OCI-LY1 (cell line): ENCODE data around the gene REXO1.
"Not testable (repeated sequence)": the region's sequence is repeated elsewhere in the genome, so short reads cannot be mapped to it uniquely, and the experiment has no call there.

Source experiments
- H2AFZ ChIP-seq: fragments of 200-600 bp; sonication (generic), shearing (Covaris generic); 2 replicates; pipeline ENCODE4 v1.6.0; 2014; ENCODE audit warnings: antibody characterized with exemption, mild to moderate bottlenecking, low read length
- H3F3A ChIP-seq: fragments of 200-600 bp; sonication (generic), shearing (Covaris generic); 2 replicates; pipeline ENCODE4 v1.6.0; 2014; ENCODE audit warnings: mild to moderate bottlenecking, antibody characterized with exemption, low read length, moderate library complexity; ENCODE audit not compliant: insufficient read depth
- H3K27ac ChIP-seq: fragments of 200-600 bp; sonication (generic); 2 replicates; pipeline ENCODE4 v1.5.1; 2014; ENCODE audit warnings: low read length, mixed run types, mild to moderate bottlenecking, low read depth; ENCODE audit not compliant: poor library complexity, severe bottlenecking
- H3K27me3 ChIP-seq: fragments of 200-600 bp; sonication (generic); 2 replicates; pipeline ENCODE4 v1.6.0; 2014; ENCODE audit warnings: antibody characterized with exemption, mild to moderate bottlenecking, low read length, moderate library complexity; ENCODE audit not compliant: insufficient read depth
- H3K36me3 ChIP-seq: fragments of 200-600 bp; sonication (generic); 2 replicates; pipeline ENCODE4 v1.6.1; 2014; ENCODE audit warnings: mild to moderate bottlenecking, antibody characterized with exemption, low read length, moderate library complexity, mixed read lengths; ENCODE audit not compliant: insufficient read depth
- H3K4me1 ChIP-seq: fragments of 200-600 bp; sonication (generic); 2 replicates; pipeline ENCODE4 v1.5.1; 2014; ENCODE audit warnings: mild to moderate bottlenecking, low read length, moderate library complexity; ENCODE audit not compliant: insufficient read depth, severe bottlenecking
- H3K4me2 ChIP-seq: fragments of 200-600 bp; sonication (generic), shearing (Covaris generic); 2 replicates; pipeline ENCODE4 v1.6.1; 2014; ENCODE audit warnings: low read length
- H3K4me3 ChIP-seq: fragments of 200-600 bp; sonication (generic); 2 replicates; pipeline ENCODE4 v1.5.1; 2014; ENCODE audit warnings: low read length, low read depth, mild to moderate bottlenecking, mixed read lengths; ENCODE audit not compliant: poor library complexity, severe bottlenecking
- H3K79me2 ChIP-seq: fragments of 200-600 bp; shearing (Covaris generic); 2 replicates; pipeline ENCODE4 v1.6.1; 2016; ENCODE audit warnings: mixed run types, low read length, mixed read lengths; ENCODE audit not compliant: insufficient read depth
- H3K9ac ChIP-seq: fragments of 200-600 bp; sonication (generic), shearing (Covaris generic); 2 replicates; pipeline ENCODE4 v1.6.1; 2014; ENCODE audit warnings: mild to moderate bottlenecking, low read length, mixed read lengths
- H3K9me2 ChIP-seq: fragments of 200-600 bp; sonication (generic), shearing (Covaris generic); 2 replicates; pipeline ENCODE4 v1.6.1; 2014; ENCODE audit warnings: low read depth, mild to moderate bottlenecking, low read length, mixed read lengths
- H3K9me3 ChIP-seq: fragments of 200-600 bp; shearing (Covaris generic); 2 replicates; pipeline ENCODE4 v1.6.1; 2014; ENCODE audit warnings: low read length, mixed read lengths
- H4K20me1 ChIP-seq: fragments of 200-600 bp; sonication (generic), shearing (Covaris generic); 2 replicates; pipeline ENCODE4 v1.6.0; 2016; ENCODE audit warnings: mild to moderate bottlenecking, low read length; ENCODE audit not compliant: insufficient read depth
- CTCF ChIP-seq: fragments of 200-600 bp; sonication (generic), shearing (Covaris generic); IDR thresholded peaks from 2 replicates; pipeline ENCODE4 v1.5.1; 2017; ENCODE audit warnings: mild to moderate bottlenecking, antibody characterized with exemption, low read length, moderate library complexity, mixed read lengths
- EZH2 ChIP-seq: fragments of 200-600 bp; sonication (generic), shearing (Covaris generic); IDR thresholded peaks from 2 replicates; pipeline ENCODE4 v1.8.0; 2017; ENCODE audit warnings: borderline replicate concordance, mixed run types, mild to moderate bottlenecking, antibody characterized with exemption, low read length, moderate library complexity, mixed read lengths

Gene REXO1

GRCh38 chr19:1882786-1883692 lies 34.8 kb upstream of the REXO1 start:
- H3K4me1 ChIP-seq, result peaks cover 38% of the 10 kb centered on the region
- no peaks in the 10 kb centered on the region for H3K27me3 ChIP-seq

DNA sequence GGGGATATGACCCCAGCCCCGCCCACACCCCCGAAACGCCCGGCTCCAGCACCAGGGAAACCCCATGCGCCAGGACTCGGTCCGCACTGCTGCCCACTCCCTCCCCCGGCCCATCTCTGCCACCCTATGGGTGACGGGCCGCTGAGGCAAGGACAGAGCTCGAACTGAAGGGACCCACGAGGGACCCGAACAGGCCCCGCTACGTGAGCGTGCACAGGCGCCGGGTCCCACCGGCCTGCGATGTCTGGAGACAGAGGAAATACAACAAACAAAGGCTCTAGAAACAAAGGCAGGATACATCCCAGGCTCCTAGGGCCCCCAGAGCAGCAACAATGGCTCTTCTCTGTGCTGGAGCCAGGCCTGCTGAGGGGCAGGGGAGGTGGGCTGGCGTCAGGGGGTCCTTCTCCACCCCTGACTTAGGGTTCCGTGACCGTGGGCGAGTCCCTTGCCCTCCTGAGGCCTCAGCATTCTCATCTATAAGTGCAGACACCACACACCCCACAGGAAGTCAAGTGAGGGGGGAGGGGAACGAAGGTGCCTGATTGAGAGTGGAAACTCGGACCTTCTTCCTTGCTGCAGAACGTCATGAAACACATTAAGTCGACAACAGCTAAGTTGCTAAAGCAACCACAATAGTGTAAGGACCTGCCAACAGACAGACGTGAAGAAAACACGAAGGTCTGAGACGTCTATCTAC lies 34.0 kb upstream of the REXO1 start:
- no peaks in the 10 kb centered on the region for H3K9me2 ChIP-seq
- H4K20me1 ChIP-seq, result no peaks in the 10 kb centered on the region
- no peak overlapping the region for H2AFZ ChIP-seq
- peaks cover 35% of the 10 kb centered on the region for H3K4me1 ChIP-seq
- H3K27ac ChIP-seq, result peak overlapping the region; percentile 79
- peak overlapping the region; percentile 81 for H3K4me3 ChIP-seq
- peak overlapping the region; percentile 93 for H3K4me2 ChIP-seq
- TF ChIP-seq CTCF, result no peak
- TF ChIP-seq EZH2, result no peak
- H3K9ac ChIP-seq, result peak overlapping the region; percentile 84
- no peaks in the 10 kb centered on the region for H3K9me3 ChIP-seq
- no peaks in the 10 kb centered on the region for H3K27me3 ChIP-seq
- peaks cover 6% of the 10 kb centered on the region; the same call in 1 of the 2 replicates for H3K36me3 ChIP-seq
- no peaks in the 10 kb centered on the region for H3F3A ChIP-seq
- peaks cover 27% of the 10 kb centered on the region for H3K79me2 ChIP-seq

More at GRCh38 chr19:1882786-1883692, 34.8 kb upstream of the REXO1 start:
- Histone ChIP-seq H3K9me2 (no peaks in the 10 kb centered on the region), H3K27ac (peak overlapping the region; percentile 79), H2AFZ (no peak overlapping the region), H3F3A (no peaks in the 10 kb centered on the region), H3K9ac (peak overlapping the region; percentile 84), H3K79me2 (peaks cover 27% of the 10 kb centered on the region), H4K20me1 (no peaks in the 10 kb centered on the region), H3K36me3 (peaks cover 6% of the 10 kb centered on the region; the same call in 1 of the 2 replicates), H3K4me3 (peak overlapping the region; percentile 81), H3K4me2 (peak overlapping the region; percentile 93), H3K9me3 (no peaks in the 10 kb centered on the region)
- TF ChIP-seq CTCF (no peak), EZH2 (no peak)

GRCh38 chr19:1881393-1882088 lies 33.3 kb upstream of the REXO1 start:
- H2AFZ ChIP-seq, H3K27me3 ChIP-seq, H4K20me1 ChIP-seq, H3F3A ChIP-seq, H3K36me3 ChIP-seq, H3K9me3 ChIP-seq, H3K9me2 ChIP-seq: not testable (repeated sequence)
- Histone ChIP-seq H3K9ac (peak overlapping the region; percentile 84; the same call in 1 of the 2 replicates), H3K27ac (peak overlapping the region; percentile 79), H3K4me1 (peaks cover 32% of the 10 kb centered on the region), H3K4me2 (peak overlapping the region; percentile 93), H3K79me2 (peaks cover 27% of the 10 kb centered on the region), H3K4me3 (peak overlapping the region; percentile 81)
